ENCODE measurements around the gene PLEKHG3.
"Not testable (repeated sequence)": the region's sequence is repeated elsewhere in the genome, so short reads cannot be mapped to it uniquely, and the experiment has no call there.

PLEKHG3 gene

DNA sequence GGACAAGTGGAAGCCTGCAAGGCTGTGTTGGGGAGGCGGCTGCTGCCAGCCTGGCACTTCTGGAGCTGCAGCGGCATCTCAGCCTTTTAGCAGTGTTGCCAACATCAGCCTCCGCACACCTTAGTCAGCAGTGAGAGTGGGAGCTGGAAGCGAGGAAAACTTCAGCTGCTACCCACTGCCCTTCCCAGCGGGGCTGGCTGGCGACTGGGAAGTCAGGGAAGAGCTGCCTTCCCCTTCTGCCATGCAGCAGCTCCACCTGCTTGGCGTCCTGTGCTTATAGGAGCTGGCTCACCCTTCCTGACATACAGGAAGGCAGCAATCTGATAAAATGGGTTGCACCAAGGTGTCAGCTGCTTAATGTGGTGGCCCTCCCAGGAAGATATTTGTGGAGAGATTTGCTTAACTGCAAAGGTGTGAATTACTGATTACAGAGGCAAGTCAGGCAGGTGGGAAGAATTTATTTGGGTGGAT is 15.4 kb upstream of the PLEKHG3 start:
- no peak for DNase-seq

DNA sequence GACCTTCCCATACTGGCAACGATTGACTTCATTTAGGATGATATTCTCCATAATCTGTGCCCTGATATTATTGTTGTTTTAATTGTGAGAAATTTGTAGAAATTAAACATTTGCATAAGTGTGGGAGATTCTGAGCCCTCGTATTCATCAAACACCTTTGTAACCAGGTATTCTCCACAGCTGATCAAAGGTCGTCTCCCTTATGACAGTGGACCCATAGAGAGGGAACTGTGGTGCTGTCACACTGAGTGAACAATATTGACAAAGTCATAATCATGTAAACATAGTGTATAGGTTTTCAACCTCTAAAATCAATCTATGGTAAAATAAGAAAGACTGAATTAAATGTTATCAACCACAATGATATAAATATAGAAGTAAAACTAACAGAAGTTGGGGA is 14.9 kb upstream of the PLEKHG3 start:
- no peak for DNase-seq

DNA sequence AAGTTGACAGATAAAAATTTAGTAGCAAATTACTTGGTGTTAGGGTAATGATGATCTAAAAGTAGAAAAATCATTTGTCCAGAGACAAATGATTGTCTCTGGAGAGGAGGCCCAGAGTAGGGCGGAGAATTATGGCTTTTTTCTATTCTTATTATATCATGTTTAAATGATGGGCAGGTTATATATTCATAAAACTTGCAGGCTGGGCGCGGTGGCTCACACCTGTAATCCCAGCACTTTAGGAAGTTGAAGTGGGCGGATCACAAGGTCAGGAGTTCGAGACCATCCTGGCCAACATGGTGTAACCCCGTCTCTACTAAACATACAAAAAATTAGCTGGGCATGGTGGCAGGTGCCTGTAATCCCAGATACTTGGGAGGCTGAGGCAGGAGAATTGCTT is 13.6 kb upstream of the PLEKHG3 start:
- not testable (repeated sequence) for DNase-seq

DNA sequence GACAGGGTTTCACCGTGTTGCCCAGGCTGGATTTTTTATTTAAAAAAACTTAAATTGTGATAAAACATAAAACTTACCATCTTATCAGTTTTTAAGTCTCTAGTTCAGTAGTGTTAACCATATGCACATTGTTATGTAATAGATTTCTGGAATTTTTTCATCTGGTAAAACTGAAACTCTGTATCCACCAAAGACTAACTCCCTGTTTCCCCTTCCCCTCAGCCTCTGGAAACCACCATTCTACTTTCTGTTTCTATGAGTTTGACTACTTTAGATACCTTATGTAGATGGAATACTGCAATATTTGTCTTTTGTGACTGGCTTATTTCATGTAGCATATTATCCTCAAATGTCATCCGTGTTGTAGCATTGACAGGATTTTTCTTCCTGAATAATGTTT is 12.8 kb upstream of the PLEKHG3 start:
- no peak for DNase-seq

DNA sequence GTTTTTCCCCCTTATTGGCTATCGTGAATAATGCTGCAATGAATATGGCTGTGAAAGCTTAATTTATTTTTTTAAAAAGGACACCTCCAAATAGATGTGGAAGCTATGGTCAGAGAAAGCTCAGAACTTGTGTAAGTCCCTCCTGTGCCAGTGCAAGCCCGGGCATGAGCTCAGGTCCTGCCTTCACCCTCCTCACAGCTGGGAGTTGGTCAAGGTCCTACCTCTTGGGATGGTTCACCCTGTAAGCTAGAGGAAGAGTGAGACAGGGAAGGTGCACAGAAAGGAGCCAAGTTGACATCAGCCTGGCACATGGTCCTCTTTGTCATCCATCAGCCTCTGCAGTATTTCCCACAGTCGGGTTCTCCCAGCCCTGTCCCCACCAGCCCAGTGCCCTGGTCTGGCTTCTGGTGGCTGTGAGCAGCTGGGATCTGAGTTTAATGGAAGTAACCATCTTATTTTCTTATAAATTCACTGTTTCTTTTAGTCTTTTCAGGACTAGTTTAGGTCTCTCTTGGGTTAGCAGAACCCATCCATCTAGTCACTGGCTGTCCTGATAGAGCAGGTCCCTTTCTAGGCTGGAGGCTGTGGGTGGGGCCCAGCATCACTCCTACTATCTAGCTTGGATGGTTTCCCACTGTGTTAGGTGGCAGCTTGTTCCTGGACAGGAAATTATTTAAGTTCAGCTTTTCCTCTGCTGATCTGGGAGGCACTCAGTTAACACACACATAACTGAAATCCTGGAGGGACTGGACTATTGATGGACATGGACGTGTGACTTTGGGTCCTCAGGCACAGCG is 11.8 kb upstream of the PLEKHG3 start:
- DNase-seq: no peak

DNA sequence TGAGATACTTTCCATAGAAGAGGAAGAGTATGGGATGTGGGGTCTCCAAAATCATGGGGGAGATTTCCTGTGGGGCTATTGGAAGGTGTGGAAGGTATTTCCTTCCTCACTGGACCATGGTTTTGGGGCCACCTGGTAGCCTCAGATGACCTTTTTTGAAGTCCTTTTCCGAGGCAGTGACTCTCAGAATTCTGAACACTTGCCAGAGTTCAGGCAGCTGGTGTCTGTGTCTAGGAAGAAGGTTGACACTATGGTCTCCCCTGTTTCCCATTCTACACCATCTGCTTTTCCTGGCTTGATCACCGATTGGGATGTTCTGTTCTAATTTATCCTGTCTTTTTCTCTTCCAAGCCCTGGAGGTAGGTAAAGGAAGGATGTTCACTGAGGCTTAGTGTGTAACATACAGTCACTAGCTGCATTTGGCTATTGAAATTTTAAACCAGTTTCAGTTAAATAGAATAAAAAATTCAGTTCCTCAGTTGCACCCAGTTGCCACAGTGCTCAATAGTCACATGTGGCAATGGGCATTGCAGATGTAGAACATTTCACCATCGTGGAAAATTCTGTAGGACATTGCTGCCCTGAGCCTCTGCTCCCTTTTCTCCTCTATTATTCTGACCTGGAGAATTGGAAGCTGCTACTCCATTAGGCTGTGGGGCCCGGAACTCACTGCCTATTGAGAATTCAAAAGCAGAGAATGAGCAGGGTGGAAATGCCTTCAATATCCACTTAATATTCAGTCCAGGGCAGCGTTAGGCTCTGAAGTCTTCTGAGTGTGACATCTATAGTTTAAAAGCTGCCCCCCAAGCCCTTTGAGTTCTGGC is 11.0 kb upstream of the PLEKHG3 start:
- no peak for DNase-seq

DNA sequence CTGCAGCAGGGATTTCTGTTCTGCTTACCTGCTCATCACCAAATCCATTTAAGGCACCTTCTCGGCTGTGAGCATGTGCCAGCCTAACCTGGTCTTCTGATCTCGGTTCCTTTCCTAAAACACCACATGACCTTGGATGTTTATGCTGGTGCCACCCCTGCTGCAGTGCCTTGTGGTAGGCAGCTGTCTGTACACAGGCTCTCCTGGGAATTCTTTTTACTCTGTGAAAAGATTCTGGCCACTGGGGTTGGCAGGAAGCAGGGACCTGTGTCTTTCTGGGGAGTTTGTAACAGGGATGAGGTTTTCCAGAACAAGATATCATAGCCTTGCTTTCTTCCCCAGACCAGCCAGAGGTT is 10.4 kb upstream of the PLEKHG3 start:
- no peak for DNase-seq

DNA sequence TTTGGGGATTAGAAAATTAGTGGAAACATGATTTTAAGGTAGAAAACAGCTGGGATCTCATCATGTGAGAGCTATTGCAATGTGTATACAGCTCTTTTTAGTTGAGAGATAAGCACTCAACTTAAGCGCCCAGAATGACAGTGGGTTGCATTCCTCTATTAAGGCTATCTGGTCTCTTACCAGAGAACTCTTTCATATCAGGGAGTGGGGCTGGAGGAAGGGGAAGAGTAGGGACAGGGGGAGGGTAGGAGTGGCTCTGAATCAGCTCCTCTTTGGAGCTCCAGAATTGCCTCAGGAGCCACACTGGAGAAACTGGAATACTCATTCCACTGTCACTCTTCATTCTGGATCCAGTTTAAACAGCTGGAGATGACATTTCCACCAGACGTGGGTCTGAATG is 9.2 kb upstream of the PLEKHG3 start:
- DNase-seq: no peak

DNA sequence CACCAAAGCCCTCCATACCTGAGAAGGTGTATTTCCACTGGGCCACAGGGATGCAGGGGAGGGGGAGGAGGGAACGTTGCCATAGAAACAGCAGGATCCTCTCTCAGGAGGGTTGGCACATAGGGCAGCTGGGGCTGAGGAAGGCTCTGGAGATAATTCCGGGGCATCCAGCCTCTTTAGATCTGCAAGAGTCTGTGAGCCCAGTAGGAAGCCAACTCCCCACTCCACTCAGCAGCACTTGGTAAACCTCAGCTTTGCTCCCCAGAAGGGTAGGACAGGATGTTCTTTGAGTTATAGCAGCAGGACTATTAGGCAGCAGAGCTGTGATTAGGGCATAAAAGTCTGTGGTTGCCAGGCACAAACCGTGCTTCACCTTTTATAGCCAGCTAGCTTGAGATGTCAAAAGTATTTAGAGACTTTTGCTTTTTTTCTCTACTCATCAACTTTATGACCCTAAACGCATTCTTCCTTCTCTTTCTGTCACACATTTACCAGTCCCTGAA is 7.8 kb upstream of the PLEKHG3 start:
- no peak for DNase-seq

DNA sequence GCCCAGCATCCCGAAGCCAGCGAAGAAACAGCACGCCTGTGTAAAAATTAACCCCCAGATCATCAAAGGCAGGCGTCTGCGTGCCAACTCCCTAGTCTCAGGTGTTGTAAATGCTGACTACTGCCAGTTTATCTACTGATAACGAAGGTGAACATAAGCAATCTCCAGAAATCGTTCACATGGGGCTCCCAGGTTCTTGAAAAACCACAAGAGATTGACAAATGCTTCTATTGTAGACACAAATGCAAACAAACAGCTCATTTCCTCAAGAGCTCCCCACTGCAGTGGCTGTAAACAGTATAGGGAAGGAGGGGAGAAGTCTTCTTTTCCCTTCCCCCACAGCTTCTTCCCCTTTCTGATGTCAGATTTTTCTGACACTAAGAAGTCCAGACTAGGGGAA is 5.3 kb upstream of the PLEKHG3 start:
- no peak for DNase-seq

DNA sequence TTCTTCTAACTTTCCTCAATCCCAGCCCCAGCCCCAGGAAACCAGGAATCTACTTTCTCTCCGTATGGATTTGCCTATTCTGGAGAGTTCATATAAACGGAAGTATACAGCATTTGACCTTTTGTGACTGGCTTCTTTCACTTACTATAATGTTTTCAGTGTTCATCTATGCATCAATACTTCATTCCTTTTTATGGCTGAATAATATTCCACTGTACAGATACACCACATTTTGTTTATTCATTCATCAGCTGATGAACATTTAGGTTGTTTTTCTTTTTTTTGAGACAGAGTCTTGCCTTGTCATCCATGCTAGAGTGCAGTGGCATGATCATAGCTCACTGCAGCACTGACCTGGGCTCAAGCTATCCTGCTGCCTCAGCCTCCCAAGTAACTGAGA is 3.9 kb upstream of the PLEKHG3 start:
- DNase-seq: no peak

DNA sequence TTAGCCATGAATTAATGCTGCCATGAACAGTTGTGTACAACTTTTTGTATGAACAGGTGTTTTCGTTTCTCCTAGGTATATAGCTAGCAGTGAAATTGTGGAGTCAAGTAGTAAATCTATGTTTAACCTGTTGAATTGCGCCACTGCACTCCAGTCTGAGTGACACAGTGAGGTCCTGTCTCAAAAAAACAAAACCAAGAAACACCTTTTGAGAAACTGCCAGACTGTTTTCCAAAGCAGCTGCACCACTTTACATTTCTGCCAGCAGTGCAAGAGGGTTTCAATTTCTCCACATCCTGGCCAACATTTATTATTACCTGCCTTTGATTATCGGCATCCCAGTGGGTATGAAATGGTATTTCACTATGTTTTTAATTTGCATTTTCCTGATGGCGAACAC is 3.3 kb upstream of the PLEKHG3 start:
- DNase-seq: no peak

DNA sequence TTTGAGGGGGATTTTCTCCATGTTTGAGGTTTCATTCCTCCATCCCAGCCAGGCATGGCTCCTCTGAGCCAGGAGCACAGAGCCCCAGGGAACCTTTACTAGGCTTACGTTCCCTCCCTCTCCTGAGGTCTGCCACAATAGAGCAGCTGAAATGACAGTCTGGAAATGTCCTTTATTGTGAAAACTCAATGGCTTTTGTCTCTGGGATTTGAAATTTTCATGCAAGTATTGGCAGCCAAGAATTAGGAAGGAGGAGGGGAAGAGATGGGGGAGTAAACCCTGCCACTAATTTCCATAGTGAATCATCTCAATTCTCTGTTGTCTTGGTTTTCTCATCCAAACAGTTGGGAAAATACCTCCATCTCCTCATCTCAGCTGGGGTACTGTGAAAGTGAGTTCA is 2.6 kb upstream of the PLEKHG3 start:
- DNase-seq: no peak

DNA sequence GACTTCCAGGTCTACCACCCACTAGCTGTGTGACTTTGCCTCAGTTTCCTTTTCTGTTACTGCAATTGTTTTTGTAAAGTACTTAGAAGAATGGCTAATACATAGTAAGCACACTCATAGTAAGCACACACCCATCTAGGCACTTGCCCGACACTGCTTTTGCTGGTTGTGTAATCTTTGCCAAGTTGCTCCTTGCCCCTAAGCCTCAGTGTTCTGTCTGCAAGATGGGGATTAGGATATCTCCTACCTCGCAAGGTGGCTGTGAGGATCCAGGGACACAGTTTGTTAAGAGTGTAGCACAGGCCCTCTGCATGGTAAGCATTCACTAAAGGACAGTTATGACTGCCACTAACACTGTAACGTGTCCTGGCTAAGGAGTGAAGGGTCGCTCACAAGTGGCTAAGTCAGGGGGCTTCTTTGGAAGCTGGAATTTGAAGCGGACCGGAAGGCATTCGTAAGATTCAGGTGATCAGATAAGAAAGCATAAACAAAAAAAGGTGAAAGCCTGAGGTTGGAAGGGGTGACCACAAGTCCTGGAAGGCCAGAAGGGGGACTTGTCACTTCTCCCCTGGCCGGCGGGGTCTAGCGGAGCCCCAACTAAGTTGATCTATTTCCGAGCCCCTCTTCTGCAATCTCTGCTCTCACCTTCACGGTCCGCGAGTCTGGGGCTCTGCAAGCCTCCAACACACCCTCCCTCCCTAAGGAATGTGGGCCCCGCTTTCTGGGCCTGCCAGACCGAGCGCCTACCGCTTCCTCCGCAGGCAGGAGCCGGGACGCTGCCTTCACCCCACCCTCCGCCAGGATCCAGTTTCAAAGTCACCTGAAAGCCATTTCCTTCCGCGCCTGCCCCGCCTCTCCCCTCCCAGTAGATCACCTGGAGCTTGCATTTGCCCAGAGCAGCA is 1.5 kb upstream of the PLEKHG3 start:
- DNase-seq: no peak

DNA sequence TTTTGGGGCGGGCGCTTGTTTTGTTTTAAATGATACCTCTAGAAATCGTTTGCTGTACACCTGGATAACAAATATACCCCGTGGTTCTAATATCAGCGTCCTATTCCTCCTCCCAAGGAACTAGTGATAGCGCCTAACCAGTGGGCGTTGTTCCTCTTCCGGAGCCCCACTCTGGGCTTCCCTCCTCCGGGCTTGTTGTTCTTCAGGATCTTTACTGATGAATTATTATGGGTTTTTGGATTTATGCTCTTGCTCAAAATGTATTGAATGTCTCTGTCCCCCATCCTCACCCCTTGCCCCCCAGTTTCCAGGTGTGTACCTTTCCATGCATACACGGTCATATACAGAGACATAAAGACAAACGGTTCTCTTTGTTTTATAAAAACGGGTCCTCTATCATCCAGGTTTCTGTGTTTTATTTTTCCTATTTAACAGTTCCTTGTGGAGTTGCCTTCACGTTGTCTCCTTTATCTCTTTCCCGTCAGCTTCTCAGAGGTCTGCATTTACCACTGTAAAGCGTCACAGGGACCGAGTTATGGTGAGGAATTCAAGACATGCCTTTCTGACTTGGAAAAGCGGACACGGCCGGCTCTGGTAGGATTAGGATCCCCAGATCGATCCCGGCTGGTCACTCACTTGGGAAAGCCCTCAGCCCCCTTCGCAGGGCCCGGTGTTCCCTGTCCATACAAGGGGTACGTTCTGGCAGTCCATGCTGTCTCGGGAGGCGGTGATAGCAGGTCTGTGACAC is 655 bp upstream of the PLEKHG3 start:
- no peak for DNase-seq

DNA sequence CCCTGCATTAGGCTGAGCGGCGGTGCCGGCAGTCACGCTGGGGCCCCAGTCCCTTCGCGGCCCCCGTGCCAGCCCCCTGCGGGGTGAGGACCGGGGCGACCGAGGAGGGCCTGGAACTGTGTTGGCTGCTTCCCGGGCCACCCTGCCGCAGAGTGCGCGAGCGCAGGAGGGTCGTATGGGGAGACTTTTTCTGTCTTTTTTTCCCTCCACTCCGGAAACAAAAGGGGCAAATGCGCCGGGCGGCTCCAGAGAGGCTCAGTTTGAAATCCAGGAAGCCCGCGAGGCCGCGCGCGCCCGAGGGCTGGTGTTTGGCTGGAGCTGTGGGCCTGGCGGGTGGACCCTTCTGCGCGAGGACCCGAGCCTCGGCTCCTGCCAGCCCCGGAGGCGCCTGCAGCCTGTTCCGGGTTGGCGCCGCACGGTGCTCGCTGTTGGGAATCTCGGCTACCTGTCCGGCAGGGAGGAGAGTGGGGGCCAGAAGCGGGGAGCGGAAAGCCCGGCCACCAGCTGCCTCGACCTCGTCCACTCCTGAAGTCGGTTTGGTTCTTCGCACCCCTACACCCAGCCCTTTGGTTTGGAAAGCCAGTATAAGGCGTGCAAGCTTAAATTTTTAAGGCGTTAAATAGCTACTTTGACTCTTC is 638 bp downstream of the PLEKHG3 start:
- no peak for DNase-seq

DNA sequence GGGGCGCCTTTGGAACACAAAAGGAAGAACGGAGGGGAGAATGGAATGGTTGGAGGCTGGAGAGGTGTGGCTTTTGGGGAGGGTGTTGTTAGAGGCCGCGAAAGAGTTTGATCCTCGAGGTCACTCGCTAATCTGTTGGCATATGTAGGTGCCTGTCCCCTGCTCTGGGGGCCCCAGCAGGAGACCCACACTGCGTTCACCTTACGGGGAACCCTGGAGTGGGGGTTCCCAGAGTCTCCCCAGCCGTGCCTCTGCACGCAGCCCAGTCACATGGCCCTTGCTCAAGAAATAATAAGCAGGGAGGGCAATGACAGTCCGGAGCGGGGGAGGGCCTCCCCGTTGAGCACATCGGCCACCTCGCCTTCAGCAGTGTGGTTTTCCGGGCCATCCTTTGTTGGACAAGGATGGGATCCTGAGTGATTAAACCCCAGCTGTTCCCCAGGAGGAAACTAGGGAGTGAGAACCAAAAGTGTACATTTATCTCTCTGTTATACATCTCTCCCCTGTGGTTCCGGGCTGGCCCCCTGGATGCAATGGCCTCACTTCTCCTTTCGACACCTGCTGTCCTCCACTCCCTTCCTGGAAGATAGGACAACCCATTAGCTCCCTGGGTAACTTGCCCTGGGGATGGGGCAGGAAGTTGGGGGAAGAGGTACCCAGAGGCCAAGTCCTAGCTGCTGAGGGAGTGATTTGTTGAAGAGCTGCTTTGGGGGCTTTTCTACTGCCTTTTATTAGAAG is 1.3 kb downstream of the PLEKHG3 start:
- no peak for DNase-seq

DNA sequence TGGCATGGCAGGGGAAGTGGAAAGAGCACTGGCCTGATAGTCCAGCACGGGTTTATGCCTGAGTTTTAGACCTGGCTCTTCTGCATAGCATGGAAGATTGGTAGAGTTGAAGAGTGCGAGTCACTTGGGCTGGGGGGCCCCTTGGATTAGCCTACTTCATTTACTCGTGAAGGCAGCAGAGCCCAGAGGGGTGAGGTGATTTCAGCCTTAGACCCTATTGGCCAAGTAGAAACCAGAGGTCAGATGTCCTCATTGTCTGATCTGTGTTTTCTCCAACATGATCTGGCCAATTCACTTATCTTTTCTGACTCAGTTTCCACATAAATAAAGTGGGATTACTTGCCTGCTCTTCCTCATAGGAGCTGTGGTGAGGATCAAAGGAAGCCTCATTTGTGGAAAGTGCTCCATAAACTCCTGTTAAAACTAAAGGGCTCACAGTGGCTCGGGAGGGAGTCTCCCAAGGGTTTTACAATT is 1.9 kb downstream of the PLEKHG3 start:
- DNase-seq: no peak

DNA sequence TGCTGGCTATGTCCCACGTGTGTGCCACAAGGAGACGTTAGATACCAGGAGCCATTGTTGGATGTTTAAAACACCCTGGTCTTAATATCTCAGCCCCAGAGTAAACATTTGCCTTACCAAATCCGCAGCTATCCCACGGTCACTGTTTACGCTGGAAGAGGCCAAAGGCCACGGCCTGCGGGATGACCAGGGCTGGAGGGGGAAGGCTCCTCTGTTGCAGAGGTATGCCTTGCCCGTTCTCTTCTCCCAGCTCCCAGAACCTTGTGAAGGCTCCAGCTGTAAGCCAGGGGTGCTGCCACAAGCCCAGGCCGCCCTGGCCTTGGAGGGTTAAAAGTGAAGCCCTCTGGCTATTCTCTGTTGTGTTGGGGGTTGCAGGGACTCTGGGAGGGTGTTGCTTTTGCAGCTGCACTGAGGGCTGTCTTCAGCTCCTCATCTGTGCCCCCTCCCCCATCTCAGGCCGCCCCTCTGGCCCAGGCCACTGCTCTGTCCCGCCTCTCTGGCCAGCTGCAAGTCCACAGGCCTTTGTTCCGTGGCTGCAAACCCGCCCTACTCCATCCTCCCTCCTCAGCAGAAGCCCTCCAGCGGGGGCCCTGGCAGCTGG is 2.5 kb downstream of the PLEKHG3 start:
- DNase-seq: no peak

DNA sequence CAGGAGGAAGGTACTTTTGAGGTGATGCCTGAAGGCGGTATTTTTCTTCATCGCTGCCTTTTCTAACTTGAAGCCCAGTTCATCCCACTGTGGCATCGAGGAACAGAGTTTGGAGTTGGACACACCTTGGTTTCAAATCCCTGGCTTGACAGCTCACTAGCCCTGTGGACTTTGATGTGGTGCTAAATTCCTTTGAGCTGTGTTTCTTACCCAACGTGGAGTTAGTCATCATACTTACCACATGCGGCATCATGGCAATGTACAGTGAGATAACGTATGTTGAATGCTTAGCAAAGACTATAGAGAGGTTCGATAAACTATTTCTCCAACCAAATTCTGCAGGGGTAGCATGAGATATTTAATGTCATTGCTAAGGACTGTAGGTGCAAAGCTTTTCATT is 3.4 kb downstream of the PLEKHG3 start:
- no peak for DNase-seq

Measured in NCI-H1417 treated with DMSO at 0.1 percent for 48 hours (cell line).